ENCODE results near the gene COL18A1.
A peak's percentile ranks its signal among the peaks of the same experiment; 100 is the strongest.

COL18A1 gene

GRCh38 chr21:45477176-45478114 lies 72.5 kb downstream of the COL18A1 start:
- peaks cover 75% of the 10 kb centered on the region for H3K36me3 ChIP-seq (ENCODE audit: insufficient read depth, low read length)
- 92% methylated on average over 44 of the region's 44 CpGs for WGBS
- no peak overlapping the region for H3K27ac ChIP-seq (ENCODE audit: low read depth, low read length)
- no peaks in the 10 kb centered on the region for H3K9me3 ChIP-seq (ENCODE audit: insufficient read depth, low read depth, low read length)
- no peak overlapping the region for H3K4me3 ChIP-seq (ENCODE audit: low read length)
- H3K9ac ChIP-seq (ENCODE audit: low read depth, low read length), result no peak overlapping the region
- no peaks in the 10 kb centered on the region for H3K27me3 ChIP-seq (ENCODE audit: insufficient read depth, low read length)
- H3K4me1 ChIP-seq (ENCODE audit: insufficient read depth, low read length), result no peaks in the 10 kb centered on the region

GRCh38 chr21:45478115-45478801 lies 73.3 kb downstream of the COL18A1 start:
- Histone ChIP-seq H3K27ac (ENCODE audit: low read depth, low read length) (peak overlapping the region; percentile 1; the same call in 1 of the 2 replicates), H3K36me3 (ENCODE audit: insufficient read depth, low read length) (peaks cover 83% of the 10 kb centered on the region), H3K4me3 (ENCODE audit: low read length) (no peak overlapping the region), H3K9ac (ENCODE audit: low read depth, low read length) (no peak overlapping the region), H3K27me3 (ENCODE audit: insufficient read depth, low read length) (no peaks in the 10 kb centered on the region), H3K9me3 (ENCODE audit: insufficient read depth, low read depth, low read length) (no peaks in the 10 kb centered on the region), H3K4me1 (ENCODE audit: insufficient read depth, low read length) (no peaks in the 10 kb centered on the region)
- WGBS, result 77% methylated on average over 32 of the region's 32 CpGs

GRCh38 chr21:45478816-45479669 lies 74.1 kb downstream of the COL18A1 start:
- Histone ChIP-seq H3K9me3 (ENCODE audit: insufficient read depth, low read depth, low read length) (no peaks in the 10 kb centered on the region), H3K4me3 (ENCODE audit: low read length) (no peak overlapping the region), H3K27me3 (ENCODE audit: insufficient read depth, low read length) (no peaks in the 10 kb centered on the region), H3K4me1 (ENCODE audit: insufficient read depth, low read length) (no peaks in the 10 kb centered on the region), H3K9ac (ENCODE audit: low read depth, low read length) (no peak overlapping the region), H3K36me3 (ENCODE audit: insufficient read depth, low read length) (peaks cover 86% of the 10 kb centered on the region), H3K27ac (ENCODE audit: low read depth, low read length) (no peak overlapping the region; the same call in 1 of the 2 replicates)
- WGBS, result 96% methylated on average over 29 of the region's 31 CpGs

GRCh38 chr21:45479691-45480675 lies 75.0 kb downstream of the COL18A1 start:
- no peaks in the 10 kb centered on the region for H3K4me1 ChIP-seq (ENCODE audit: insufficient read depth, low read length)
- no peaks in the 10 kb centered on the region for H3K9me3 ChIP-seq (ENCODE audit: insufficient read depth, low read depth, low read length)
- no peak overlapping the region for H3K4me3 ChIP-seq (ENCODE audit: low read length)
- peaks cover 84% of the 10 kb centered on the region for H3K36me3 ChIP-seq (ENCODE audit: insufficient read depth, low read length)
- H3K27me3 ChIP-seq (ENCODE audit: insufficient read depth, low read length), result no peaks in the 10 kb centered on the region
- H3K27ac ChIP-seq (ENCODE audit: low read depth, low read length), result no peak overlapping the region
- 96% methylated on average over 37 of the region's 37 CpGs for WGBS
- no peak overlapping the region for H3K9ac ChIP-seq (ENCODE audit: low read depth, low read length)

- Histone ChIP-seq H3K36me3 (ENCODE audit: insufficient read depth, low read length) (peaks cover 75% of the 10 kb centered on the region), H3K9ac (ENCODE audit: low read depth, low read length) (no peak overlapping the region), H3K4me1 (ENCODE audit: insufficient read depth, low read length) (no peaks in the 10 kb centered on the region), H3K9me3 (ENCODE audit: insufficient read depth, low read depth, low read length) (no peaks in the 10 kb centered on the region), H3K4me3 (ENCODE audit: low read length) (no peak overlapping the region), H3K27me3 (ENCODE audit: insufficient read depth, low read length) (no peaks in the 10 kb centered on the region), H3K27ac (ENCODE audit: low read depth, low read length) (no peak overlapping the region)
- 97% methylated on average over 35 of the region's 35 CpGs for whole genome bisulfite sequencing
These were observed 75.9 kb downstream of the COL18A1 start for GRCh38 chr21:45480701-45481500.

- Histone ChIP-seq H3K27me3 (ENCODE audit: insufficient read depth, low read length) (no peaks in the 10 kb centered on the region), H3K4me1 (ENCODE audit: insufficient read depth, low read length) (no peaks in the 10 kb centered on the region), H3K9ac (ENCODE audit: low read depth, low read length) (no peak overlapping the region), H3K4me3 (ENCODE audit: low read length) (no peak overlapping the region), H3K9me3 (ENCODE audit: insufficient read depth, low read depth, low read length) (no peaks in the 10 kb centered on the region), H3K27ac (ENCODE audit: low read depth, low read length) (no peak overlapping the region), H3K36me3 (ENCODE audit: insufficient read depth, low read length) (peaks cover 68% of the 10 kb centered on the region)
- 96% methylated on average over 16 of the region's 16 CpGs for WGBS
These were observed 76.6 kb downstream of the COL18A1 start for GRCh38 chr21:45481566-45481965.

- H3K9ac ChIP-seq (ENCODE audit: low read depth, low read length), result no peak overlapping the region
- WGBS, result 95% methylated on average over 33 of the region's 33 CpGs
- H3K27me3 ChIP-seq (ENCODE audit: insufficient read depth, low read length), result no peaks in the 10 kb centered on the region
- peaks cover 66% of the 10 kb centered on the region for H3K36me3 ChIP-seq (ENCODE audit: insufficient read depth, low read length)
- no peaks in the 10 kb centered on the region for H3K9me3 ChIP-seq (ENCODE audit: insufficient read depth, low read depth, low read length)
- H3K27ac ChIP-seq (ENCODE audit: low read depth, low read length), result no peak overlapping the region
- no peaks in the 10 kb centered on the region for H3K4me1 ChIP-seq (ENCODE audit: insufficient read depth, low read length)
- no peak overlapping the region for H3K4me3 ChIP-seq (ENCODE audit: low read length)
These were observed 77.3 kb downstream of the COL18A1 start for GRCh38 chr21:45481977-45482898.

GRCh38 chr21:45482899-45483821 lies 78.2 kb downstream of the COL18A1 start:
- Histone ChIP-seq H3K9ac (ENCODE audit: low read depth, low read length) (no peak overlapping the region), H3K4me1 (ENCODE audit: insufficient read depth, low read length) (no peaks in the 10 kb centered on the region), H3K36me3 (ENCODE audit: insufficient read depth, low read length) (peaks cover 66% of the 10 kb centered on the region), H3K4me3 (ENCODE audit: low read length) (no peak overlapping the region), H3K27me3 (ENCODE audit: insufficient read depth, low read length) (no peaks in the 10 kb centered on the region), H3K9me3 (ENCODE audit: insufficient read depth, low read depth, low read length) (no peaks in the 10 kb centered on the region), H3K27ac (ENCODE audit: low read depth, low read length) (no peak overlapping the region)
- WGBS, result 95% methylated on average over 40 of the region's 40 CpGs
